Stimulated activated CD4-positive, alpha-beta T cell treated with anti-CD3 and anti-CD28 coated beads, Interleukin-2, amount 100 ng/mL, for 24 hours (primary cell): ENCODE measurements around the gene ELF4.

ENCODE experiments used
- DNase-seq, 2 donors: peaks; one replicate each; pipeline ENCODE4 v3.0.0-alpha.2; 2020

ELF4 gene

GRCh38 chrX:130083656-130084382, 26.5 kb downstream of the ELF4 start:
- DNase-seq = no peak

- no peak for DNase-seq
Measured at GRCh38 chrX:130083107-130083490, 27.2 kb downstream of the ELF4 start.

GRCh38 chrX:130082244-130083106, 27.8 kb downstream of the ELF4 start:
- DNase-seq = peak; percentile 70 to 74

GRCh38 chrX:130081421-130082045, 28.8 kb downstream of the ELF4 start:
- DNase-seq = no peak

- no peak for DNase-seq
Measured at GRCh38 chrX:130080791-130081367, 29.4 kb downstream of the ELF4 start.

GRCh38 chrX:130079824-130080406, 30.4 kb downstream of the ELF4 start:
- DNase-seq = peak; percentile 56 to 58

- DNase-seq = no peak
Measured at GRCh38 chrX:130075777-130076176, 34.5 kb downstream of the ELF4 start.

GRCh38 chrX:130072345-130072740, 38.0 kb downstream of the ELF4 start:
- DNase-seq = no peak

- no peak for DNase-seq
Measured at GRCh38 chrX:130071611-130072344, 38.5 kb downstream of the ELF4 start.

- DNase-seq = no peak
Measured at GRCh38 chrX:130066975-130067615, 43.2 kb downstream of the ELF4 start.

GRCh38 chrX:130060122-130061069, 49.9 kb downstream of the ELF4 start:
- peak; percentile 85 to 87 for DNase-seq

GRCh38 chrX:130058652-130059051, 51.6 kb downstream of the ELF4 start:
- DNase-seq = no peak

- DNase-seq = no peak
Measured at GRCh38 chrX:130057209-130057608, 53.1 kb downstream of the ELF4 start.

GRCh38 chrX:130055899-130056298, 54.4 kb downstream of the ELF4 start:
- no peak for DNase-seq

GRCh38 chrX:130055103-130055502, 55.2 kb downstream of the ELF4 start:
- DNase-seq = no peak

- DNase-seq = no peak
Measured at GRCh38 chrX:130053236-130053635, 57.1 kb downstream of the ELF4 start.

GRCh38 chrX:130051176-130051845, 59.0 kb downstream of the ELF4 start:
- DNase-seq = no peak

- no peak for DNase-seq
Measured at GRCh38 chrX:130049821-130050220, 60.5 kb downstream of the ELF4 start.

GRCh38 chrX:130048686-130049222, 61.5 kb downstream of the ELF4 start:
- DNase-seq = no peak

GRCh38 chrX:130047416-130047815, 62.9 kb downstream of the ELF4 start:
- DNase-seq = no peak
